Upper lobe of left lung (tissue), 6 donors: ENCODE measurements around the gene CHST9. TPM values are rescaled to one million over a fixed set of nuclear protein-coding genes. Genes with fewer than 3 reads are reported as not detected.

Experiments
- ATAC-seq, 2 donors: fragments of 200-7000 bp; cut with Tn5 transposase; one replicate each; pipeline ENCODE4 v1.9.1; 2022; ENCODE audit warnings: mild to moderate bottlenecking in 2 of 2, moderate library complexity in 2 of 2; ENCODE audit not compliant: low FRiP score in 2 of 2
- DNase-seq, 2 donors: peaks; one replicate each; pipeline ENCODE4 v3.0.0-alpha.2; 2019 to 2020
- H3K27ac ChIP-seq, 4 donors: fragments of 200-600 bp; sonication (generic); one replicate each; pipeline ENCODE4 v1.5.1; 2016 to 2019
- H3K27me3 ChIP-seq, 4 donors: fragments of 200-600 bp; sonication (generic); one replicate each; pipeline ENCODE4 v1.5.1; 2017 to 2019
- H3K36me3 ChIP-seq, 4 donors: fragments of 200-600 bp; sonication (generic); one replicate each; pipeline ENCODE4 v1.5.1; 2016 to 2019
- H3K4me1 ChIP-seq, 4 donors: fragments of 200-600 bp; sonication (generic); one replicate each; pipeline ENCODE4 v1.5.1; 2018 to 2019
- H3K4me3 ChIP-seq, 4 donors: fragments of 200-600 bp; sonication (generic); one replicate each; pipeline ENCODE4 v1.5.1; 2017 to 2019; ENCODE audit warnings: mild to moderate bottlenecking in 2 of 4, moderate library complexity in 1 of 4
- H3K9me3 ChIP-seq, 4 donors: fragments of 200-600 bp; sonication (generic); one replicate each; pipeline ENCODE4 v1.5.1; 2018 to 2019
- EP300 ChIP-seq, 4 donors: sonication (generic); formaldehyde crosslinking; IDR thresholded peaks; one replicate each; pipeline ENCODE4 v1.5.1; 2017; ENCODE audit warnings: antibody characterized with exemption in 4 of 4, control low read depth in 2 of 4
- POLR2A ChIP-seq, 4 donors: fragments of 450-650 bp; IDR thresholded peaks; one replicate each; pipeline ENCODE4 v1.5.1; 2016 to 2017; ENCODE audit warnings: antibody characterized with exemption in 4 of 4, mild to moderate bottlenecking in 2 of 4
- POLR2AphosphoS5 ChIP-seq, 2 donors: sonication (generic); formaldehyde crosslinking; IDR thresholded peaks; one replicate each; pipeline ENCODE4 v1.5.1; 2017; ENCODE audit warnings: antibody characterized with exemption in 2 of 2
- WGBS, 2 donors: methylation state at CpG; one replicate each; pipeline ENCODE4 v1.1.5; 2017 to 2018; 5-methylcytosine and 5-hydroxymethylcytosine counted together
- total RNA-seq, 6 donors: library from RNA; depleted of rRNA in 4 of 6; stranded (reverse); fragments of >200 nt in 4 of 6; gene quantifications; one replicate each; pipeline versions ENCODE4 v1.1.0 to v1.2.1, GENCODE V29; 2016 to 2021
- TF ChIP-seq, protein P1 (sequence below), 6 experiments: fragments of 450-650 bp in 4 of 6; fragments of 200-600 bp in 2 of 6; sonication (generic) in 2 of 6; IDR thresholded peaks; one replicate each; pipeline ENCODE4 v1.5.1; 2016 to 2019; ENCODE audit warnings: antibody characterized with exemption in 6 of 6
- donor health status: DM: no; HTN: no; CAD: no; lungs with moderate emphysema.
- donor health status: DM: no; HTN: yes; CAD: no; lungs with severe emphysema.

CHST9 gene
- total RNA-seq, 6 donors from 2014 or later, result 0.20 to 44.9 (median 2.1) TPM

DNA sequence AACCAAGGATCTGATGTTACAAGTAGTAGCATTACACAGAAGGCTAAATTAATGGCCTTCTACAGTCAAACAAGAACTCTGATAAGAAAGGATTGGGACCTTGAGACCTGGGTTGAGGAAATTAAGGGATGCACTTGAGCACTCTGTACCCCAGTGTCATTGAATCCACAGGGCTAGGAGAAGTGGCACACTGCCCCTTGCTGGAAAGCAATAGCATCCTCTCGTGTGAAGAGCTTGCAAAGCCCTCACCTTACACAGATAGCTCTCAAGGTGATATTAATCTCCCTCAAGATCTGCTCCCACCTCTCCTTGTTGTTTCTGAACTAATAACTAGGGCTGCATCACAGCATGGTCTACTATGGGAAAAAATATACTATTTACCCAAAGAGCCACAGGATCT lies 26.5 kb upstream of the CHST9 start:
- 45 to 50% methylated on average over 1 of the region's 1 CpG for WGBS, 2 donors
- H3K36me3 ChIP-seq, result no peaks in the 10 kb centered on the region
- no peak for DNase-seq
- no peaks in the 10 kb centered on the region for H3K27me3 ChIP-seq
- no peak for ATAC-seq
- no peaks in the 10 kb centered on the region for H3K4me1 ChIP-seq
- TF ChIP-seq EP300 (IDR thresholded peaks at IDR 0.05), result no peak
- TF ChIP-seq, protein P1, sequence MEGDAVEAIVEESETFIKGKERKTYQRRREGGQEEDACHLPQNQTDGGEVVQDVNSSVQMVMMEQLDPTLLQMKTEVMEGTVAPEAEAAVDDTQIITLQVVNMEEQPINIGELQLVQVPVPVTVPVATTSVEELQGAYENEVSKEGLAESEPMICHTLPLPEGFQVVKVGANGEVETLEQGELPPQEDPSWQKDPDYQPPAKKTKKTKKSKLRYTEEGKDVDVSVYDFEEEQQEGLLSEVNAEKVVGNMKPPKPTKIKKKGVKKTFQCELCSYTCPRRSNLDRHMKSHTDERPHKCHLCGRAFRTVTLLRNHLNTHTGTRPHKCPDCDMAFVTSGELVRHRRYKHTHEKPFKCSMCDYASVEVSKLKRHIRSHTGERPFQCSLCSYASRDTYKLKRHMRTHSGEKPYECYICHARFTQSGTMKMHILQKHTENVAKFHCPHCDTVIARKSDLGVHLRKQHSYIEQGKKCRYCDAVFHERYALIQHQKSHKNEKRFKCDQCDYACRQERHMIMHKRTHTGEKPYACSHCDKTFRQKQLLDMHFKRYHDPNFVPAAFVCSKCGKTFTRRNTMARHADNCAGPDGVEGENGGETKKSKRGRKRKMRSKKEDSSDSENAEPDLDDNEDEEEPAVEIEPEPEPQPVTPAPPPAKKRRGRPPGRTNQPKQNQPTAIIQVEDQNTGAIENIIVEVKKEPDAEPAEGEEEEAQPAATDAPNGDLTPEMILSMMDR (IDR thresholded peaks at IDR 0.05), result no peak
- TF ChIP-seq POLR2AphosphoS5 (IDR thresholded peaks at IDR 0.05), result no peak
- no peak for TF ChIP-seq POLR2A (IDR thresholded peaks at IDR 0.05)
- H3K27ac ChIP-seq, result no peak overlapping the region
- no peaks in the 10 kb centered on the region for H3K9me3 ChIP-seq
- H3K4me3 ChIP-seq, result no peak overlapping the region

GRCh38 chr18:27206411-27206810 lies 21.3 kb upstream of the CHST9 start:
- DNase-seq (no peak), ATAC-seq (no peak)
- no peaks in the 10 kb centered on the region for H3K4me1 ChIP-seq
- H3K36me3 ChIP-seq, result no peaks in the 10 kb centered on the region
- WGBS, 2 donors, result 92 to 93% methylated on average over 3 of the region's 3 CpGs
- no peak overlapping the region for H3K27ac ChIP-seq
- no peak overlapping the region for H3K4me3 ChIP-seq
- TF ChIP-seq POLR2A (IDR thresholded peaks at IDR 0.05) (no peak), POLR2AphosphoS5 (IDR thresholded peaks at IDR 0.05) (no peak), EP300 (IDR thresholded peaks at IDR 0.05) (no peak)
- TF ChIP-seq, protein P1 (IDR thresholded peaks at IDR 0.05), result no peak
- H3K9me3 ChIP-seq, result no peaks in the 10 kb centered on the region
- H3K27me3 ChIP-seq, result no peaks in the 10 kb centered on the region

GRCh38 chr18:27202741-27203140 lies 17.6 kb upstream of the CHST9 start:
- no peaks in the 10 kb centered on the region for H3K36me3 ChIP-seq
- H3K4me3 ChIP-seq, result no peak overlapping the region
- TF ChIP-seq EP300 (IDR thresholded peaks at IDR 0.05) (no peak), POLR2AphosphoS5 (IDR thresholded peaks at IDR 0.05) (no peak), POLR2A (IDR thresholded peaks at IDR 0.05) (no peak)
- TF ChIP-seq, protein P1 (IDR thresholded peaks at IDR 0.05), result no peak
- no peaks in the 10 kb centered on the region for H3K9me3 ChIP-seq
- H3K27ac ChIP-seq, result no peak overlapping the region
- ATAC-seq (no peak), DNase-seq (no peak)
- H3K4me1 ChIP-seq, result no peaks in the 10 kb centered on the region
- WGBS, 2 donors, result 60 to 83% methylated on average over 2 of the region's 2 CpGs
- no peaks in the 10 kb centered on the region for H3K27me3 ChIP-seq

GRCh38 chr18:27198036-27198435 lies 12.9 kb upstream of the CHST9 start:
- H3K27ac ChIP-seq, result no peak overlapping the region
- no peaks in the 10 kb centered on the region for H3K4me1 ChIP-seq
- DNase-seq, result no peak
- 58 to 64% methylated on average over 3 of the region's 3 CpGs for WGBS, 2 donors
- no peaks in the 10 kb centered on the region for H3K9me3 ChIP-seq
- H3K36me3 ChIP-seq, result no peaks in the 10 kb centered on the region
- TF ChIP-seq, protein P1 (IDR thresholded peaks at IDR 0.05), result no peak
- TF ChIP-seq EP300 (IDR thresholded peaks at IDR 0.05) (no peak), POLR2A (IDR thresholded peaks at IDR 0.05) (no peak), POLR2AphosphoS5 (IDR thresholded peaks at IDR 0.05) (no peak)
- ATAC-seq, result no peak
- H3K4me3 ChIP-seq, result no peak overlapping the region
- no peaks in the 10 kb centered on the region for H3K27me3 ChIP-seq

DNA sequence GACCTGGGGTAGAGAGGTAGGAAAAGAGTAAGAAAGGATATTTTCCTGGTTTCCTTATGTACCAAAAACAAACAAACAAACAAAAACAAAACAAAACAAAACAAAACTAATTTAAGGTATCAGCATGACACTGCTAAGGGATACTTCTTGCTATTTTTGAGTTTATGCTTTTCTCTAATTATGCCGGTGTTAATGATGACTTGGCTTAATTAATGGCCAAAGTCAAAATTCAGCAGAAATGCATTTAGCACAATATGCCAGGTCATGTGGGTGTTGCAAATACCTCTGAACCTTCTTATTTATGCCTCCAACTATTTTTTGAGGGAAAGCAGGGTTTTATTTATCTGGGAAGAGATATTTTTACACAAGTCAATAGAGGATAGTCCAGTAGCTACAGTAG lies 3.2 kb upstream of the CHST9 start:
- Histone ChIP-seq H3K27me3 (peaks cover 0 to 8% (median 2%) of the 10 kb centered on the region in 4 donors), H3K4me3 (no peak overlapping the region), H3K27ac (no peak overlapping the region), H3K36me3 (no peaks in the 10 kb centered on the region), H3K9me3 (no peaks in the 10 kb centered on the region), H3K4me1 (peaks cover 0 to 12% (median 6%) of the 10 kb centered on the region in 4 donors)
- no peak for TF ChIP-seq POLR2A (IDR thresholded peaks at IDR 0.05)
- TF ChIP-seq, protein P1 (IDR thresholded peaks at IDR 0.05), result no peak
- no peak for TF ChIP-seq EP300 (IDR thresholded peaks at IDR 0.05)
- no peak for TF ChIP-seq POLR2AphosphoS5 (IDR thresholded peaks at IDR 0.05)
- ATAC-seq (no peak), DNase-seq (no peak)
- 88 to 94% methylated on average over 1 of the region's 1 CpG for WGBS, 2 donors
